Spleen (tissue), 7 donors: ENCODE data around the gene SLC24A3.

Source experiments
- POLR2AphosphoS5 ChIP-seq, 3 donors: sonication (generic); formaldehyde crosslinking; IDR thresholded peaks; one replicate each; pipeline ENCODE4 v1.5.1; 2017; ENCODE audit warnings: antibody characterized with exemption in 3 of 3
- TF ChIP-seq, protein P1 (sequence below), 11 experiments: fragments of 200-600 bp in 7 of 11; fragments of 450-650 bp in 4 of 11; sonication (generic) in 4 of 11; IDR thresholded peaks in 8 of 11; conservative IDR thresholded peaks in 3 of 11; 1 replicate in 7 of 11; 2 replicates in 4 of 11; pipeline versions ENCODE4 v1.4.0 to v1.8.0; 2016 to 2021; ENCODE audit warnings: antibody characterized with exemption in 11 of 11, inconsistent platforms in 4 of 11, mild to moderate bottlenecking in 1 of 11
- donor health status: DM: no; HTN: no; CAD: no; lungs with moderate emphysema.
- donor health status: DM: no; HTN: no; CAD: no.
- donor health status: DM: no; HTN: no; CAD: no.

DNA sequence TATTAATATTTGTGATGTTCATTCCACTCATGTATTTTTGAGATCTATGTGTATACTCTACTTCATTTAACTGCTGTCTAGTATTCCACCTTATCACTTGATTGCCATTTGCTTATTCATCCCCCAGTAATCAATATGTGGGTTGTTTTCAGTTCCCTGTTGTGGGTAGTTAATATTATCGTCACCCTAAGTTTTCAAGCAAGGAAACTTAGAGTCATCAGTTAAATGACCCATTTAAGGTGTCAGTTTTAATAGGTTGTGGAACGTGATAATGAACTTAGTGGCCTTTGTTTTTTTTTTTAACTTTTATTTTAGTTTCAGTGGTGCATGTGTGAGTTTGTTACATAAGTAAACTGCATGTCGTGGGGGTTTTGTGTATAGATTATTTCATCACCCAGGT, 90.3 kb downstream of the SLC24A3 start:
- TF ChIP-seq, protein P1, sequence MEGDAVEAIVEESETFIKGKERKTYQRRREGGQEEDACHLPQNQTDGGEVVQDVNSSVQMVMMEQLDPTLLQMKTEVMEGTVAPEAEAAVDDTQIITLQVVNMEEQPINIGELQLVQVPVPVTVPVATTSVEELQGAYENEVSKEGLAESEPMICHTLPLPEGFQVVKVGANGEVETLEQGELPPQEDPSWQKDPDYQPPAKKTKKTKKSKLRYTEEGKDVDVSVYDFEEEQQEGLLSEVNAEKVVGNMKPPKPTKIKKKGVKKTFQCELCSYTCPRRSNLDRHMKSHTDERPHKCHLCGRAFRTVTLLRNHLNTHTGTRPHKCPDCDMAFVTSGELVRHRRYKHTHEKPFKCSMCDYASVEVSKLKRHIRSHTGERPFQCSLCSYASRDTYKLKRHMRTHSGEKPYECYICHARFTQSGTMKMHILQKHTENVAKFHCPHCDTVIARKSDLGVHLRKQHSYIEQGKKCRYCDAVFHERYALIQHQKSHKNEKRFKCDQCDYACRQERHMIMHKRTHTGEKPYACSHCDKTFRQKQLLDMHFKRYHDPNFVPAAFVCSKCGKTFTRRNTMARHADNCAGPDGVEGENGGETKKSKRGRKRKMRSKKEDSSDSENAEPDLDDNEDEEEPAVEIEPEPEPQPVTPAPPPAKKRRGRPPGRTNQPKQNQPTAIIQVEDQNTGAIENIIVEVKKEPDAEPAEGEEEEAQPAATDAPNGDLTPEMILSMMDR (IDR thresholded peaks at IDR 0.05 in 8 of 11, conservative IDR thresholded peaks at IDR 0.05 in 3 of 11): no peak
- no peak for TF ChIP-seq POLR2AphosphoS5 (IDR thresholded peaks at IDR 0.05)
